ENCODE data around the gene RUNX1.

Gene RUNX1

GRCh38 chr21:34797921-34798535 lies 251.1 kb downstream of the RUNX1 start:
- no peak for DNase-seq

GRCh38 chr21:34797201-34797525 lies 251.9 kb downstream of the RUNX1 start:
- DNase-seq, result no peak

DNA sequence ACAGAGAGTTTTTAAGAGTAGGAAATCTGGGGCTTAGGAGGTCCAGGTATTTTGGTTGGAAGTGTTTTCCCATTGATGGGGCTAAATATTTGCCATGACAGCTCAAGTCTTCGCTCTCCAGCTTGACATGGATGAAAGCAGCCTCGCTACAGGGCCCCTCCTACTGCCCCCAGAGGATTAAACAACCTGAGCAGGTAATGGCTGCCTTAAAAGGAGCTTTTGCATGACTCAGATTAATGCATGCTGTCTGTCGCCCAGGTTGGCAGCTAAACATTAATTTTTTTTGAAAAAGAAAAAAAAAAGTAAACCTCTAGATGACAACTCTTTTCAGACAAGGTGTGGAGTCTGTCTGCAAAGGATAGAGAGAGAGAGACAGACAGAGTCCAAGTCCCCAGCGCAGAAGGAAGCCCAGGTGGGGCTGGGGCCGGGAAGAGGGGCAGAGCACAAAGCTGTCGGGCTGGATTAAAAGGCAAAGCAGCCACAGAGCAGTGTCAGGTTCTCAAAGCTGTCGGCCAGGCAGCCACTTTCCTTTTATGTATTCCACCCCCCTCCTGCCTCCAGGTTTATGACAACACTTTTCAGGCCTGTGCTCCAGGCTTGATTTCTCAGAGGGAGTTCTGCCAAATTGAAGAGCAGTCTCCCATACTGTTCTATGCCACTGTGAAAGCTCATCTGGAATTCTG lies 252.4 kb downstream of the RUNX1 start:
- no peak for DNase-seq

DNA sequence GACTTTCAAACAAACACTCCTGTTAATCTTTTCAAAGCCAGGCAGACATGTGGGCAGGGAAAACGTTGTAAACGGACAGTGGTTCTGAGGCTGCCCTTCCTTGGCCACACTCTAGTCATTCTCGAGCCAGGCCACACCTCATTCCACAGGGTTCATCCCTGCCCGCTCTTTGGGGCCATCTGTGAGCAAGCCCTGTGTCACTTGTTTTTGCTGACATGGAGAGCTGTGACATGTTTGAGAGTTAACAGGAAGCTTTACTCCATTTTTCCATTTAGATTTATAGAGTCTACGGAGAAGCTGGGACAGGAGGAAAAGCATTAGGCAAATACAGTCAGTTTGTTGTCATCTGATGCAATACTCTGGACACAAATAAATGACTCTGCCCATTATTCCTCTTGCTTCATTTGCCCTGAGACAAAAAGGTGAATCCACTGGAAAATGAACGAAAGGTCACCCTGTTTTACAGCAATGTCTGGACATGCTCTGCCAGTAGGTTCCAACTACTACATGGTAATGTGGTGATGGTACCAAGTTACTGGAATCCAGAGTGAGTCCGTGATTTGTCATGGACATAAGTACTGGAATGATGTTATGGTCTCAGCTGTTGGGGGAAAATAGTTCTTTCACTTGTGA lies 253.4 kb downstream of the RUNX1 start:
- no peak for DNase-seq

DNA sequence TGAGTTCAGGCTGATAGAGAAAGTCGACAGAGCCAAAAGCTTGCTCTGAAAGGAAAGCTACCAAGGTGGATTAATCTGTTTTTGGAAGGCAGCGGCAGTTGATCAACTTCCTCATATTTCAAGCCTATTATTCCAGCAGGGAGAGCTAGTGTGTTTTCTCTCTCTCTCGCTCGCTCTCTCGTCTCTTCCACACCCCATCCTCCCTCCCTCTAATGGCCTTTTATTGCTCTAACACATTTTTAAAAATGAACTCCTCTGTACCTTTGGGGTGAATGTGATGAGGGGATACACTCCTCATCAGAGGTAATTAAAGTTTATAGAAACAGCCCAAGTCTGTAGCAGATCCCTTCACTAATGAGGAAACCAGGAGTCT lies 253.9 kb downstream of the RUNX1 start:
- no peak for DNase-seq

DNA sequence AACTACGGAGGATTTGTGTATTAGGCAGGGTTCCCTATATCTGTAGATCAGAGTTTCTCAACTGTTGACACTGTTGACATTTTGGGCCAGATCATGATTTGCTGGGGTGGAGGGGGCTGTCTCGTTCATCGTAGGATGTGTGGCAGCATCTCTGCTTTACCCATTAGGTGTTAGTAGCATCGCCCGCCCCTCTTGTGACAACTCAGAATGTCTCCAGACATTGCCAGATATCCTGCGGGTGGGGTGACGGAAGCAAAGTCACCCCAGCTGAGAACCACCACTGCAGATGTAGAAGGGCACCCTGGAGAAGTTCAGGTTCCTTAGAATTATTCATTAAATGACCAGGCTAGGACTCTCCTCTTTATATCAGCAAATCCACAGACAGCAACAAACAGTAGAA lies 254.4 kb downstream of the RUNX1 start:
- DNase-seq, result no peak

DNA sequence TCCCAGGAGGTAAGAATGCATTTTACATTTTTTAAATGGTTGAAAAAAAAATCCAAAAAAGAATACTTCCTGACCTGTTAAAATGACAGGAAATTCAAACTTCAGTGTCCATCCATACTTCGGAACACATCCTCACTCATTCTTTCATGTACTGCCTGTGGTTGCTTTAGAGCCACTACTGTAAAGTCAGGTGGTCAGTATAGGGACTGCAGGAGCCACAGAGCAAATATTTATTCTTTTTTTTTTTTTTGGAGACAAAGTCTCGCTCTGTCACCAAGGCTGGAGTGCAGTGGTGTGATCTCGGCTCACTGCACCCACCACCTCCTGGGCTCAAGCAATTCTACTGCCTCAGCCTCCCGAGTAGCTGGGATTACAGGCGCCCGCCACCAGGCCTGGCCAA lies 255.6 kb downstream of the RUNX1 start:
- no peak for DNase-seq

DNA sequence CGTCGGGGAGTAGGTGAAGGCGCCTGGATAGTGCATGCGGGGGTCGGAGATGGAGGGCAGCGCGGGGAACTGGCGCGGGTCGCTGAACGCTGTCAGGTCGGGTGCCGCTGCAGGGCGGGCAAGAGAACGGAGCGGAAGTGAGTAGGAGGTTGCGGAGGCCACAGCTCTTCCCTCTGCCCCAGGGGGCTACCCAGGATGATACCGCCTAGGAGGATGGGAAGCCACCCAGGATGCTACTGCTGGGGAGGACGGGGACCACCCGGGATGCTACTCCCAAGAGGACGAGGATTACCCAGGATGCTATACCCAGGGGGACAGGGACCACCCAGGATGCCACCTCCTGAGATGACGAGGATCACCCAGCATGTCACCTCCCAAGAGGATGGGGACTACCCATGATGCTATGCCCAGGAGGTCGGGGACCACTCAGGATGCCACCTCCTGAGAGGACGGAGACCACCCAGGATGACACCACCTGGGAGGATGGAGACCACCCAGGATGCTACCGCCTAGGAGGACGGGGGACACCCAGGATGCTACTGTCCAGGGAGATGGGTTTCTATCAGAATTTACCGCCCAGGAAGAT lies 256.5 kb downstream of the RUNX1 start:
- no peak for DNase-seq

DNA sequence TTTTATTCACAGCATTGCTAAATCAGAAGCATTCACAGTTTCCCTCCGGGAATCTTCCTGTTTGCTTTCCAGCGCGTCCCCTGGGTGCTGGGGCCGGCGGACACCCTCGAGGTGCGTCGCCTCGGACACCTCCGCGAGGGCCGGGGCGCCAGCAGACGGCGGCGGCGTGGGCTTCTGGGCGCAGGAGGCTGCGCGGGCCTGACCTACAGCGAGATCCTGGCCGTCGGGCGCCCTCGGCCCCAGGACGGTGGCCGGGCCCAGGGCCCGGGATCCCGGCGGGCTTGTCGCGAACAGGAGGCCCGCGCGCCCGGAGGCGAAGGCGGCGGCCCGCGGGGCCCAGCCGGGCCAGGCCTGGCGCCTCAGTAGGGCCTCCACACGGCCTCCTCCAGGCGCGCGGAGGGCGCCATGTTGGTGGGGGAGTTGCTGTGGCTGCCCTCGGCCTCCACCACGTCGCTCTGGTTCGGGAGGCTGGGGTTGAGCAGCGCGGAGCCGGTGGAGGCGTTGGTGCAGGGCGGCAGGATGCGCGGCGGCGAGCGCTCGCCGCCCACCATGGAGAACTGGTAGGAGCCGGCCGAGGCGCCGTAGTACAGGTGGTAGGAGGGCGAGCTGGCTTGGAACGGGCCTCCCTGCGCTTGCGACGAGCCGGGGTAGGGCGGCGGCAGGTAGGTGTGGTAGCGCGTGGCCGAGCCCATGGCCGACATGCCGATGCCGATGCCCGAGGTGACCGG lies 257.2 kb downstream of the RUNX1 start:
- no peak for DNase-seq

DNA sequence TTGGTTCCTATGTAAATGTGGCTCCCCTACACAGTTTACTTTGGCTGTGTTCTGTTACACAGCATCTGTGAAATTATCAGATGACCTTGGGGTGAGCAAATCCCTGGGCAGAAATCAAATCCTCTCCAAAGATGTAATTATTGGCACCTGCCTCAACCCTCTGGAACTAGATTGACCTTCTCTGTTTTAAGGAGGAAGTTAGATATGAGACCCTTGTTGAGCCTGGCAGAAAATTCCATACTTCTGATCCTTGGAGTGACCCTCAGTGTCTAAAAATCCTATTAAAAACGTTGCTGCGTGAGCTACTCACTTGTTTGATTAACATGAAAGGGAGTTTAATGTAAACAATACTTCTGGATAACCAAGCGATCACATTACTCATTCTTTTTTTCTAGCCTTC lies 258.3 kb downstream of the RUNX1 start:
- DNase-seq, result no peak

- no peak for DNase-seq
Measured at GRCh38 chr21:34790341-34790740, 258.8 kb downstream of the RUNX1 start.

DNA sequence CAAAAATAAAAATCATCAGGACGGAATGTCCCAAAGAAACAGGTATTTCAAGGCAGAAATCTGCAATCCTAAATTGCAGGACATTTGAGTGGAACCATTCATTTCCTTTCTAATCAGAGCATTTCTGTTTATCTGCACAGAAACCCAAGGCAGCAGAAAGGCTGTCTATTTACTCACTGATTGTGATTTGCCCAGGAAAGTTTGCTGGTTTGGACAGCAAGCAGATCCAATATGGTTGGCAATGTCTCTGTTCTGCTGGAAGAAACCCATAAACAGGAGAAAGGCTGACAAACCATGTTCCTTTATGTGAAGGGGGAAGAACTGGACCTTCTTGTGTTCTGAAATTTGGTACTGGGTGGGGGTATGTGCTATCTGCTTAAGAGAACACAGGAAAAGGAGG lies 260.2 kb downstream of the RUNX1 start:
- DNase-seq, result no peak

DNA sequence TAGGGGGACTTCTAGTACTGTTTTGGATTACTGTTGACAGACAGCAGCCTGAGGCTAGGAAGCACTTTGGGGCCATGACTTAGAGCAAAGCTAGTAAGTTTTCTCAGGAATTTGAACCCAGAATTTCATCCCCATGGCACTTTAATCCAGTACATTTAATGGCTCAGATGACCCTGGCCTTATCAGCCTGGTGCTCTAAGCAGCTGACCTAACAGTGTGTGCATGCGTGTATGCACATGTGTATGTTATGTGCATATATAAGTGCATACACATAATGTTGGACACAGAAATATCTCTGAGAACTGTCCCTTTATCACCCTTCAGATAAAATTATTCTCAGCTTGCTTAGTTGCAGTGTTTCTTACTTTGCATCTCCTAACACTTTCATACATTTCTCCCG lies 265.3 kb downstream of the RUNX1 start:
- no peak for DNase-seq

DNA sequence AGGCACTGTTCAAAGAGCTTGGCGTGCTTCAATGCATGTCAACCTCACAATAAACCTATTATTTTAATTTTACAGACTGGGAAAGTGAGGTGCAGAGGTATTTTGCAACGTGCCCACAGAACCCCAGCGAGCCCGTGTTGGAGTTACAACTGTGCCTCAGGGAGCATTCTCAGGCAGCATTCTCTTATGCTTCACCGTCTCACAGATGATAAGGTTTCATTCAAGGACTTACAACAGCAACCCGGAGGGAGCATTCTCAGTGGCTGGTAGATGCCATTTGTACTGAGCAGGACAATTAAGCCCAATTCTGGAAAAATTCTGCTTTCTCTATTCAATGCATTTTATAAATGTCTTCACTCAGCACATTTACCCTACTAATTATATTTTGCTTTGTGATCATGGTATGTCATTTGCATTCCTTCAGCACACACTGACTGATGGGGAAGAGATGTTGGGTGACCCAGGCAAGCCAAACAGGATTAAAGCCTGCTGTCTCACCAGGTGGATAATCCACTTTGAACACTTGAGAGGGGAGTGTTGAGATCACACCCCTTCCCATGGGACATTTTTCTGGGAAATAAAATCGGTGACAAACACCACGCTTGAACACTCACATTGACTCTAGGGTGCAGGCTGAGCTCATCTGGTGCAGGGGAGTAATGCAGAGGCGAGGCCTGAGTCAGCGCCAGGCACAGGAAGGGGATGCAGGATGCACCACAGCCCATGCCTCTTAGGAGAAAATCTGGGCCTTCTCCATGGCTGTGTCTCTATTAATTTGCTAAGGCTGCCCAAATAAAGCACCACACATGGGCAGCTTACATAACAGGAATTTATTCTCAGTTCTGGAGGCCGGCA lies 266.4 kb downstream of the RUNX1 start:
- DNase-seq, result no peak

GRCh38 chr21:34781526-34781925 lies 267.6 kb downstream of the RUNX1 start:
- DNase-seq, result no peak

DNA sequence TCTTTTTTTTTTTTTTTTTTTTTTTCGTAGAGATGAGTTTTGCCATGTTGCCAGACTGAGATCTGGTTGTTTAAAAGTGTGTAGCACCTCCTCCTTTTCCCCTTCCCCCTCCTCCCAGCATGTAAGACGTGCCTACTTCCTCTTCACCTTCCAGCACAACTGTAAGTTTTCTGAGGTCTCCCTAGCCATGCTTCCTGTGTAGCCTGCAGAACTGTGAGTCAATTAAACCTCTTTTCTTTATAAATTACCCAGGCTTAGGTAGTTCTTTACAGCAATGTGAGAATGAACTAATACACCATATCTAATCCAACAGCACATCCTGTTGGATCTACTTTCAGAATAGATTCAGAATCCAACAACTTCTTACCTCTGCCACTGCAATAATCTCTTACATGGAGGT lies 269.2 kb downstream of the RUNX1 start:
- DNase-seq, result no peak

GRCh38 chr21:34775793-34776192 lies 273.3 kb downstream of the RUNX1 start:
- DNase-seq, result no peak

DNA sequence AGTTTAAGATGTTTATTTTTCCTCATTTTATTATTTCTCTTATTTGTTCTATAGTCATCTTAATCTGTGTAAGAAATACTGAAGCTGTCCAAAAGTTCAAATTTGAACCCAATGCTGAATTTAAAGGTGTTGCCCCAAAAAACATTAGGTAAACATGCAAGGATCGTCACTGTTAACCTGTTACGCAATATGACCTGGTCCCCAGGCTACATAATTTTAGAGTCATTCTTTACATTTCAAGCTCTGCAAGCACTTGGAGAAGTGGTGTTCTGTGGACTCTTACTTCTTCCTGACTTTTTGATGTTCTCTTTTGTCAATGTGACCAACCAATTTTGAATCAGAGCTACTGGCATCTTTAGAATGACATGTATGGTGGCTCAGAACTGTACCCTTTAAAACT lies 274.4 kb downstream of the RUNX1 start:
- DNase-seq, result no peak

DNA sequence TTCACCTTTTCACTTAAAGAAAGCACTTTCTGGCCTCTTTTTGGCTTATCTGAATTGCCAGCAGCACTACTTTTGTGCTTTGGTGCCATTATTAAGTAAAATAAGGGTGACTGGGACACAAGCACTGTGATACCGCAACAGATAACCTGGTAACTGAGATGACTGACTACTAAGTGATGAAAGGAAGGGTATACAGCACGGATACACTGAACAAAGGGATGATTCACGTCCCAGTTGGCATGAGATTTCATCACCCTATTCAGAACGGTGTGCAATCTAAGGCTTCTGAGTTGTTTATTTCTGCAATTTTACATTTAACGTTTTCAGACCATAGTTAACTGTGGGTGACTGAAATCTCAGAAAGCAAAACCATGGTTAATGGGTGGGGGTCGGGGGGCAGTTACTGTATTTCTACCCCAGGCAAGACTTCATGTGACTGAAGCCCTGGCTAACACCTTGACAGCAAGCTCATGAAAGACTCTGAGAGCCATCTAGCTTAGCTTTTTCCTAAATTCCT lies 277.5 kb downstream of the RUNX1 start:
- no peak for DNase-seq

DNA sequence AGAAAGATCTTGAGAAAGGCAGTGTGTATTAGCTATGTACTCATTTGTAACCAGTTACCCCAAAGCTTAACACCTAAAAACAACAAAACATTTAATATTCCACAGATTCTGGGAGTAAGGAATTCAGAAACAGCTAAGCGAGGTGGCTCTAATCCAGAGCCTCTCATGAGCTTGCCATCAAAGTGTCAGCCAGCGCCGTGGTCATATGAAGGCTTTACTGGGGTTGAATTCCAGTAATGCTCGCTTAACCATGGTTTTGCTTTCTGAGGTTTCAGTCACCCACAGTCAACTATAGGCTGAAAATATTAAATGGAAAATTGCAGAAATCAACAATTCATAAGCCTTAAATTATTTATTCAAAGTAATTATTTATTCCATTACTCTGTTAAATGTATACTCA lies 278.5 kb downstream of the RUNX1 start:
- DNase-seq, result no peak

DNA sequence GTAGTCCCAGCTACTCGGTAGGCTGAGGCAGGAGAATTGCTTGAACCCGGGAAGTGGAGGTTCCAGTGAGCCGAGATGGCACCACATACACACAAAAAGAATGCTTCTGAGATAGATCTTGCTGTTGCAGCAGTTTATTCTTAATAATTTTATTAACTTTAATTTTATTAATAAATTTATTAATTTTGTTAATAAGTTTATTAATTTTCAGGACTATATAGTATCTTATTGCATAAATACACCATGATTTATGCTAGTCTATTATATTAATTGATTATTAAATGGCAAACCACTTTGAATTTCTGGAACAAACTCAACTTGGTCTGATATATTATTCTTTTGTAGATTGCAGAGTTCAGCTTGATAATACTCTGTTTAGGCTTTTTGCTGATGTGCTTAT lies 280.8 kb downstream of the RUNX1 start:
- no peak for DNase-seq

DNA sequence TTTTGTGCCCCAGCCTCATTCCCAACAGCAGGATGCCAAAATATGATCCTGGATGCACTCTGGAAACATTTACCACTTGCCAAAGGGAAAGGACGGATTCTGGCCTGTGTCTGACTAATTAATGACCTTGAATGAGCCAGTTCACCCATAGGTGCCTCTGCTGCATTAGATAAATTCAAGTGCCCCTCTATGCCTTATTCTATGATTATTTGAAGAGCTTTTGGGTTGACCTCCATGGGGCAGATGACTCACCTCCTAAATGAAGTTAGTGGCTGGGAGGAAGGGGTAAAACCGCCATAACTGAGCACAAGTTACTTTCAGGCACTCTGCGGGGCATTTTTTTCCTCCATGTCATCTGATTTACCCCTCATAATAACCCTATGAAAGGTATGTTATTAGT lies 282.2 kb downstream of the RUNX1 start:
- no peak for DNase-seq

GRCh38 chr21:34765619-34766018 lies 283.5 kb downstream of the RUNX1 start:
- DNase-seq, result no peak
